Measurements from ENCODE around the gene HECTD4. TPM values are rescaled to one million over a fixed set of nuclear protein-coding genes. Genes with fewer than 3 reads are reported as not detected.
"Not testable (repeated sequence)": the region's sequence is repeated elsewhere in the genome, so short reads cannot be mapped to it uniquely, and the experiment has no call there.

HECTD4 gene
- total RNA-seq, 1 donor from 2014 or later: 16.7 TPM

DNA sequence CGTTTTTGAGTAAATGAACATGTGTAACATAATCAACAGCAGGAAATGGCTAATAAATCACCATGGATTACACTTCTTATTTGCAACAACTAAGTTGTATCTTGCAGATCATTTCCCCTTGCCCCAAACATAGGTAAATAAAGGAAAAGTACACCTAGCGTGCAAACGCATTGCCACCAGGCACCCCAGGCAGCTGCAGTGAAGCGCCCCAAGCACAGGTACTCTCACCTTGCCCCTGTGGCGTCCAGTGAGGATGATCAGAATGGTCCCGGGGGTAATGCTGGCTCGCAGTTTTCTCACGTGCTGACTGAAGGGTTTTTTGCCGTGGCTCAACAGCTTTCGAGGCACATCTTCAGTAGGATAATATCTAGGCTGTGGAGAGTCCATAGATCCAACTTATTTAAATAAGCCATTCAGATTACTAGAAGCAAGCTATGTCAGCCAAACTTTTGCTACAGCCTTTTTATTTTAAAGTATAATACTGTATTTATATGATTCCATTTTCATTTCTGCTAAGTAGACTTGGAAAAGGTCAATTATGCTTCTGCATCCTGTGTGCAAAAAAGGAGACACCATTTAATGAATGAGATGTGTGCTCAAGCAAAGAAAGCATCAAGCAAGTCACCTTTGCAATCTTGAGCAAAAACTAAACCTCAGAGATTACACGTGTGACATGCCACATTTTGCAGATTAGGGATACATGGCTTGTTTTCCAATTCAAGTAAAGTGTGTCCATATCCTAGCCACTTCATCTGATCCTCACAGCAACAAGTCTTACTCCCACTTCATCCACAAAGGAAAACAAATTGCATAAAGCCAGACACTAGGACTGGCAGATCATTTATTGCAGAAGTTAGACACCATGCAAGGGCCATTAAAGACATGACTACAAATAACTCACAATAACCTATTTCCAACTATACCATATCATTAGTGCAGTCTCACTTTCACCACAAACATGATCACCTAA, 24.6 kb upstream of the HECTD4 start:
- DNase-seq (ENCODE audit: low read depth in 2 of 2): no peak

DNA sequence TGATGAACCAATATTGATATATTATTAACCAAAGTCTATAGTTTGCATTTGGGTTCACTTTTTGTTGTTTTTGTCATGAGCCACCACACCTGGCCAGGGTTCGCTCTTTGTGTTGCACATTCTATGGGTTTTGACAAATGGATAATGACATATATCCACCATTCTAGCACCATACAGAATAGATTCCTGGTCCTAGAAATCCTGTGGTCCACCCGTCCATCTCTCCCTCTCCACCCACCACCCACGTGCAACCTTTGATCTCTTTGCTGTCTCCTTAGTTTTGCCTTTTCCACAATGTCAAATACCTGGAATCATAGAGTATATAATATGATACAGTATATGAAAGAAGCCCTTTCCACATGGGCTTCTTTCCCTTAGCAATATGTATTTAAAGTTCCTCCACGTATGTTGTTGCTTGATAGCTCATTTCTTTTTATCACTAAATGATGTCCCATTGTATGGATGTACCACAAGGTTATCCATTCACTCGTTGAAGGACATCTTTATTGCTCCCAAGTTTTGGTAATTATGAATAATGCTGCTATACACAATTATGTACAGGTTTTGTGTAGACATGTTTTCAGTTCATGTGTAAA, 19.8 kb upstream of the HECTD4 start:
- no peak for DNase-seq (ENCODE audit: low read depth in 2 of 2)

DNA sequence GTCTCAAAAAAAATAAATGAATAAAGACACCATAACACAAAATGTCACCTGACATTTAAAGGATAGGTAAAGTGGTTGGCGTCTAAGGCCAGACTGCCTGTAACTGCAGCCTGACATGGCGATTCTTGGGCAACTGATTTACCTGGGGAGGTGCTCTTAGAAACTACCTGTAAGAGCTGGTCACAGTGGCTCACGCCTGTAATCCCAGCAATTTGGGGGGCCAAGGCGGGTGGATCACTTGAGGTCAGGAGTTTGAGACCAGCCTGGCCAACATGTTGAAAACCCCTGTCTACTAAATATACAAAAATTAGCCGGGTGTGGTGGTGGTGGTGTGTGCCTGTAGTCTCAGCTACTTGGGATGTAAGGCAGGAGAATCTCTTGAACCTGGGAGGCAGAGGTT, 18.8 kb upstream of the HECTD4 start:
- no peak for DNase-seq (ENCODE audit: low read depth in 2 of 2)

GRCh38 chr12:112393328-112393727, 11.1 kb upstream of the HECTD4 start:
- DNase-seq (ENCODE audit: low read depth in 2 of 2): no peak

- DNase-seq (ENCODE audit: low read depth in 2 of 2): not testable (repeated sequence)
These were observed 7.9 kb upstream of the HECTD4 start for GRCh38 chr12:112389922-112390654.

DNA sequence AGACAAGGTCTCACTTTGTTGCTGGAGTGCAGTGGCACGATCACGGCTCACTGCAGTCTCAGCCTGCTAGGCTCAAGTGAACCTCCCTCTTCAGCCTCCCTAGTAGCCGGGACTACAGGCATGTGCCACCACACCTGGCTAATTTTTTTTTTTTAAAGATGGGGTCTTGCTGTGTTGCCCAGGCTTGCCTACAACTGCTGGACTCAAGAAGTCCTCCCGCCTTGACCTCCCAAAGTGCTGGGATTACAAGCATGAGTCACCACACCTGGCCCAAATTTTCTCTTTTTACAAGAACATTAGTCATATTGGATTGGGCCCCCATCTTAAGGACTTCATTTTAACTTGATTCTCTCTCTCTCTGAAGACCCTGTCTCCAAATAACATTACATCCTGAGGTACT, 7.0 kb upstream of the HECTD4 start:
- no peak for DNase-seq (ENCODE audit: low read depth in 2 of 2)

GRCh38 chr12:112386726-112387125, 4.5 kb upstream of the HECTD4 start:
- DNase-seq (ENCODE audit: low read depth in 2 of 2): no peak

DNA sequence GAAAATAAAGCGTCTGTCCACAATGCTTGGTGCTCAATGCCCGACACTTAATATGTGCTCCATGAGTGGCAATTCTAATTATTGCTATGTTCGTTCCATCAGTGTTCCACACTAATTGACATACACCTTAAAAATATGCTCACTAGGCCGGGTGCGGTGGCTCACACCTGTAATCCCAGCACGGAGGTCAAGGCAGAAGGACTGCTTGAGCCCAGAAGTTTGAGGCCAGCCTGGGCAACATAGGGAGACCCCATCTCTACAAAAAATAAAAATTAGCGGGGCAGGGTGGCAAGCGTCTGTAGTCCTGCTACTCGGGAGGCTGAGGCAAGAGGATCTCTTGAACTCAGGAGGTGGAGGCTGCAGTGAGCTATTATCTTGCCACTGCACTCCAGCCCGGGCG, 635 bp upstream of the HECTD4 start:
- DNase-seq (ENCODE audit: low read depth in 2 of 2): no peak

- DNase-seq (ENCODE audit: low read depth in 2 of 2): peak; percentile 7 to 13
These were observed 787 bp downstream of the HECTD4 start for GRCh38 chr12:112381406-112381882.

GRCh38 chr12:112380663-112381405, 1.4 kb downstream of the HECTD4 start:
- peak; percentile 19 to 27 for DNase-seq (ENCODE audit: low read depth in 2 of 2)

GRCh38 chr12:112375105-112375504, 7.1 kb downstream of the HECTD4 start:
- no peak for DNase-seq (ENCODE audit: low read depth in 2 of 2)

GRCh38 chr12:112374166-112374740, 8.0 kb downstream of the HECTD4 start:
- no peak for DNase-seq (ENCODE audit: low read depth in 2 of 2)

- no peak for DNase-seq (ENCODE audit: low read depth in 2 of 2)
These were observed 11.2 kb downstream of the HECTD4 start for GRCh38 chr12:112370868-112371510.

GRCh38 chr12:112370199-112370598, 12.0 kb downstream of the HECTD4 start:
- DNase-seq (ENCODE audit: low read depth in 2 of 2): no peak

DNA sequence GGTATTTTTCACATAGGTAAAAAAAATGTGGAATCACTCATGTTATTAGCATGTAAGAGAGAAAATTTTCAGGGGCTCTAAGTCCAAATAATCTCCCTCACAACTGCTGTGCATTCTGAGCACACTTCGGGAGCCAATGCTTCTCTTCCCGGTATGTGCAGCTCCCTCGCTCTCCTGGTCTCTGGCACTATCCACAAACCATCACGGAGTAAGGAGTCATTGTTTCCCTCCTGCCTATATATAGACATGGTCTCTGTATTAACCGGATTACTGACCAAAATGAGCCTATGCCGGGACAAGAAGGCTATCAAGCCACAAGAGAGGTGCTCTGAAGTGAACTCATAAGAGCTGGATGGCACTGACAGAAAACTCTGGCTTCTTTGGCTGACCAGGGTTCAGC, 13.4 kb downstream of the HECTD4 start:
- DNase-seq (ENCODE audit: low read depth in 2 of 2): no peak

DNA sequence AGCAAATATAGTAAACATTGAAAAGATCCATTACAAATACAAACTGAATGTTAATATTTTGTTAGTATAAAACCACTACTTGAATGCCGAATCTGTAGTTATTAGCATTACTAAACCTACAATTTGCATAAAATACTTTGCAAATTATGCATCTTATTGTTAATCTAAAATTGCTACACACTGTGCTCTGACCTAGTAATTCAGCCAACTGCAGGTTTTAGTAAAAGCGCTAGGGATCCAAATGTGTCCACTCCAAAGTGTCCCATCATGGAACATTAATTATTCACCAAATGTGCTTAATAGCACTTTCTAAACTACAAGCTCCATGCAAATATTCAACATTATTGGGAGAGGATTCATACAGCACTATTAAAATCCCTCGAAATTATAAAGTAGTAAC, 14.3 kb downstream of the HECTD4 start:
- DNase-seq (ENCODE audit: low read depth in 2 of 2): no peak

- DNase-seq (ENCODE audit: low read depth in 2 of 2): no peak
These were observed 19.9 kb downstream of the HECTD4 start for GRCh38 chr12:112362310-112362709.

DNA sequence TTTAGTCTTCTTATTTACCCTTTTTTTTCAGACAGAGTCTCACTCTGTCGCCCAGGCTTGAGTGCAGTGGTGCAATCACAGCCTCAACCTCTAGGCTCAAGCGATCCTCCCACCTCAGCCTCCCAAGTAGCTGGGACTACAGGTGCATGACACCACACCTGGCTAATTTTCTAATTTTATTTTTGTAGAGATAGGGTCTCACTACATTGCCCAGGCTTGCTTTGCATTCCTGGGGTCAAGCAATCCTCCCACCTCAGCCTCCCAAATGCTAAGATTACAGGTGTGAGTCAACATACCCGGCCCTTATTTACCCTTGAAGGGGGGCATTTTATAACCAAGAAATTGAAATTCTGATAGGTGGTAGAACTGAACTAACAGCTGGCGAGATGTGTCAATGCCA, 21.0 kb downstream of the HECTD4 start:
- DNase-seq (ENCODE audit: low read depth in 2 of 2): no peak

DNA sequence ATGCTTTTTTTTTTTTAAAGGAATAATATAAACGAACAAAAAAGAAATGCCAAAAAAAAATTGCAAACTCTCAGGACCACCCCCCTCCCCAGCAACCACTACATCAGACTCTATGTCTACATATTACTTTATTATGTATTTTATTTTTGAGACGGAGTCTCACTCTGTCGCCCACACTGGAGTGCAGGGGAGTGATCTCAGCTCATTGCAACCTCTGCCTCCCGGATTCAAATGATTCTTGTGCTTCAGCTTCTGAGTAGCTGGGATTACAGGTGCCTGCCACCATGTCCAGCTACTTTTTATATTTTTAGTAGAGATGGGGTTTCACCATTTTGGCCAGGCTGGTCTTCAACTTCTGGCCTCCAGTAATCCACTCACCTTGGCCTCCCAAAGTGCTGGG, 22.9 kb downstream of the HECTD4 start:
- no peak for DNase-seq (ENCODE audit: low read depth in 2 of 2)

GRCh38 chr12:112357214-112357613, 25.0 kb downstream of the HECTD4 start:
- DNase-seq (ENCODE audit: low read depth in 2 of 2): no peak

GRCh38 chr12:112354399-112354798, 27.8 kb downstream of the HECTD4 start:
- DNase-seq (ENCODE audit: low read depth in 2 of 2): no peak

Measured in lung microvascular endothelial cell (primary cell).